Stomach (tissue), 9 donors: ENCODE data around the gene INPP5A. TPM values are rescaled to one million over a fixed set of nuclear protein-coding genes. Genes with fewer than 3 reads are reported as not detected.

ENCODE experiments used
- DNase-seq, 2 donors: peaks; one replicate each; pipeline versions ENCODE4 v3.0.0 to v3.0.0-alpha.2; 2013 to 2019
- H3K27ac ChIP-seq, 5 donors: fragments of 200-600 bp in 4 of 5; sonication (generic) in 4 of 5; one replicate each; pipeline ENCODE4 v1.5.1; 2013 to 2019; ENCODE audit warnings: mild to moderate bottlenecking in 1 of 5, moderate library complexity in 1 of 5
- H3K27me3 ChIP-seq, 3 donors: fragments of 200-600 bp; sonication (generic); one replicate each; pipeline ENCODE4 v1.5.1; 2017 to 2019; ENCODE audit warnings: mixed run types in 1 of 3
- H3K36me3 ChIP-seq, 4 donors: fragments of 200-600 bp; sonication (generic); 1 replicate in 3 of 4; 2 replicates in 1 of 4; pipeline ENCODE4 v1.5.1; 2016 to 2019
- H3K4me1 ChIP-seq, 4 donors: fragments of 200-600 bp; sonication (generic); one replicate each; pipeline ENCODE4 v1.5.1; 2016 to 2019
- H3K4me3 ChIP-seq, 4 donors: fragments of 200-600 bp; sonication (generic) in 3 of 4; one replicate each; pipeline ENCODE4 v1.5.1; 2016 to 2019; ENCODE audit warnings: mild to moderate bottlenecking in 1 of 4
- H3K9me3 ChIP-seq, 4 donors: fragments of 200-600 bp; sonication (generic); one replicate each; pipeline ENCODE4 v1.5.1; 2016 to 2019
- CTCF ChIP-seq, 7 experiments: fragments of 450-650 bp in 4 of 7; fragments of 200-600 bp in 3 of 7; sonication (generic) in 3 of 7; IDR thresholded peaks; one replicate each; pipeline ENCODE4 v1.5.1; 2016 to 2019; ENCODE audit warnings: antibody characterized with exemption in 7 of 7, control low read depth in 2 of 7, mild to moderate bottlenecking in 1 of 7
- EP300 ChIP-seq: sonication (generic); formaldehyde crosslinking; IDR thresholded peaks from one replicate; pipeline ENCODE4 v1.6.1; 2017; ENCODE audit warnings: antibody characterized with exemption
- POLR2A ChIP-seq, 4 donors: fragments of 450-650 bp; IDR thresholded peaks; one replicate each; pipeline ENCODE4 v1.6.1; 2016; ENCODE audit warnings: antibody characterized with exemption in 4 of 4, control low read depth in 2 of 4, mild to moderate bottlenecking in 1 of 4, moderate library complexity in 1 of 4
- POLR2AphosphoS5 ChIP-seq, 3 donors: sonication (generic); formaldehyde crosslinking; IDR thresholded peaks; one replicate each; pipeline ENCODE4 v1.6.1; 2016; ENCODE audit warnings: antibody characterized with exemption in 3 of 3
- WGBS, 5 donors: extraction: QIAGEN DNeasy Blood & Tissue Kit in 3 of 5; methylation state at CpG; one replicate each; pipeline versions ENCODE4 v1.1.5 to v1.1.7; 2013 to 2018; 5-methylcytosine and 5-hydroxymethylcytosine counted together
- intact Hi-C: fragments of 100-400 bp; cut with DNase I; formaldehyde crosslinking; loops from one replicate; pipeline ENCODE4 v1.15.1; 2023; ENCODE audit warnings: low total_unique reads
- polyA plus RNA-seq, 3 donors: library from polyadenylated mRNA; stranded (reverse); fragments of 200-250 nt; gene quantifications; one replicate each; pipeline ENCODE4 v1.2.3, GENCODE V29; 2013
- total RNA-seq, 5 donors: library from RNA; depleted of rRNA; stranded (reverse); fragments of >200 nt; gene quantifications; one replicate each; pipeline versions ENCODE4 v1.1.0 to v1.2.3, GENCODE V29; 2014 to 2016
- donor health status: healthy with polysubstance abuse.
- donor health status: Bipolar disorder and iron deficiency.
- donor health status: healthy.

The INPP5A gene
- total and polyA plus RNA-seq, 8 donors: 17.2 to 72.3 (median 31.0) TPM

- DNase-seq: peak in 1 of 2 donors; percentile 29
- no peak overlapping the region for H3K27ac ChIP-seq
- no peaks in the 10 kb centered on the region for H3K9me3 ChIP-seq
- H3K4me3 ChIP-seq: no peak overlapping the region
- H3K4me1 ChIP-seq: peaks cover 0 to 64% (median 26%) of the 10 kb centered on the region in 4 donors
- no peak for TF ChIP-seq CTCF (IDR thresholded peaks at IDR 0.05)
- no peak for TF ChIP-seq POLR2AphosphoS5 (IDR thresholded peaks at IDR 0.05)
- no peak for TF ChIP-seq POLR2A (IDR thresholded peaks at IDR 0.05)
- TF ChIP-seq EP300: no peak
- WGBS, 5 donors: 76 to 81% (median 78%) methylated on average over 19 to 35 of the region's 35 CpGs
- H3K27me3 ChIP-seq: no peaks in the 10 kb centered on the region
- peaks cover 0 to 24% (median 13%) of the 10 kb centered on the region in 4 donors for H3K36me3 ChIP-seq
- intact Hi-C loops: loop anchor here (10.0 kb wide), 1 partner anchor 259 kb away; no protein-coding TSS in a partner anchor
These were observed 106.3 kb downstream of the INPP5A start for GRCh38 chr10:132643709-132644526.

- Histone ChIP-seq H3K4me3 (no peak overlapping the region), H3K27me3 (no peaks in the 10 kb centered on the region), H3K4me1 (peaks cover 0 to 67% (median 26%) of the 10 kb centered on the region in 4 donors), H3K36me3 (peaks cover 0 to 29% (median 13%) of the 10 kb centered on the region in 4 donors), H3K27ac (no peak overlapping the region), H3K9me3 (no peaks in the 10 kb centered on the region)
- 89 to 93% (median 92%) methylated on average over 28 to 30 of the region's 30 CpGs for WGBS, 5 donors
- TF ChIP-seq CTCF (IDR thresholded peaks at IDR 0.05) (no peak), EP300 (no peak), POLR2AphosphoS5 (IDR thresholded peaks at IDR 0.05) (no peak), POLR2A (IDR thresholded peaks at IDR 0.05) (no peak)
- intact Hi-C loops: loop anchor here (10.0 kb wide), 1 partner anchor 260 kb away; no protein-coding TSS in a partner anchor
- peak in 1 of 2 donors; percentile 9 for DNase-seq
These were observed 107.1 kb downstream of the INPP5A start for GRCh38 chr10:132644527-132645246.

DNA sequence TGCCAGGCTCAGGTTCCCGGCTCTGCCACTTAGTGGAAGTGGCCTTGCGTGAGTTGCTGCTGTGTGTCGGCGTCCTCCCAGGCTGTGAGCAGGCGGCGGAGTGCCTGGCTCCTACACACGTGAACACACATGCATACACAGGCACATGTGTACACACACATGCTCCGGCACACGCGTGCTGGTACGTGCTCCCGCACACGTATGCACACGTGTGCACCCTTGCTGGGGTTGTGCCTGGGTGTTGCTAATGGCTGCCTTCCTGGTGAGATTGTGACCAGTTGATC lies 107.6 kb downstream of the INPP5A start:
- Histone ChIP-seq H3K36me3 (peaks cover 0 to 34% (median 17%) of the 10 kb centered on the region in 4 donors), H3K4me1 (peaks cover 0 to 65% (median 25%) of the 10 kb centered on the region in 4 donors), H3K27me3 (no peaks in the 10 kb centered on the region), H3K4me3 (no peak overlapping the region), H3K27ac (no peak overlapping the region), H3K9me3 (no peaks in the 10 kb centered on the region)
- TF ChIP-seq CTCF (IDR thresholded peaks at IDR 0.05) (no peak), POLR2AphosphoS5 (IDR thresholded peaks at IDR 0.05) (no peak), POLR2A (IDR thresholded peaks at IDR 0.05) (no peak), EP300 (no peak)
- 89 to 99% (median 94%) methylated on average over 7 to 14 of the region's 14 CpGs for WGBS, 5 donors
- DNase-seq: no peak
- intact Hi-C loops: loop anchor here (10.0 kb wide), 1 partner anchor 260 kb away; no protein-coding TSS in a partner anchor

GRCh38 chr10:132645630-132646442 lies 108.2 kb downstream of the INPP5A start:
- Histone ChIP-seq H3K9me3 (no peaks in the 10 kb centered on the region), H3K4me3 (no peak overlapping the region), H3K27me3 (no peaks in the 10 kb centered on the region), H3K4me1 (peaks cover 0 to 62% (median 23%) of the 10 kb centered on the region in 4 donors), H3K36me3 (peaks cover 0 to 40% (median 24%) of the 10 kb centered on the region in 4 donors), H3K27ac (no peak overlapping the region)
- TF ChIP-seq CTCF (IDR thresholded peaks at IDR 0.05): no peak
- TF ChIP-seq EP300: no peak
- no peak for TF ChIP-seq POLR2AphosphoS5 (IDR thresholded peaks at IDR 0.05)
- no peak for TF ChIP-seq POLR2A (IDR thresholded peaks at IDR 0.05)
- no peak for DNase-seq
- intact Hi-C loops: loop anchor here (10.0 kb wide), 1 partner anchor 261 kb away; no protein-coding TSS in a partner anchor
- 87 to 94% (median 92%) methylated on average over 27 to 36 of the region's 36 CpGs for WGBS, 5 donors
